WTC11 (cell line): ENCODE measurements around the gene PTPRJ. TPM values are rescaled to one million over a fixed set of nuclear protein-coding genes. Genes with fewer than 3 reads are reported as not detected.

Source experiments
- ATAC-seq: fragments of 200-7000 bp; cut with Tn5 transposase; 2 replicates; pipeline ENCODE4 v1.10.0; 2021; ENCODE audit warnings: mild to moderate bottlenecking, moderate library complexity
- CTCF ChIA-PET: fragments of 300-600 bp; sonication (Branson Sonifier 250); formaldehyde crosslinking; loops from one replicate; lab custom pipeline; 2021; ENCODE audit warnings: antibody characterized with exemption; lab: Charles Lee
- POLR2A ChIA-PET: fragments of 350-600 bp; sonication (Branson Sonifier 250); formaldehyde crosslinking; loops from one replicate; lab custom pipeline; 2021; ENCODE audit warnings: antibody characterized with exemption; lab: Charles Lee
- DNase-seq: peaks from one replicate; pipeline ENCODE4 v3.0.0; 2021; ENCODE audit warnings: low spot score
- H3K27ac Mint-ChIP-seq: 2 replicates; pipeline ENCODE4 v1.8.0; 2021; ENCODE audit warnings: mixed read lengths
- H3K27me3 Mint-ChIP-seq: 2 replicates; pipeline ENCODE4 v1.8.0; 2021; ENCODE audit warnings: low read depth, mild to moderate bottlenecking, moderate library complexity, mixed read lengths
- H3K36me3 Mint-ChIP-seq: 2 replicates; pipeline ENCODE4 v1.8.0; 2021; ENCODE audit warnings: mixed read lengths
- H3K4me1 Mint-ChIP-seq: 2 replicates; pipeline ENCODE4 v1.8.0; 2022; ENCODE audit warnings: mixed read lengths
- H3K4me3 Mint-ChIP-seq: 2 replicates; pipeline ENCODE4 v1.8.0; 2021; ENCODE audit warnings: mild to moderate bottlenecking, moderate library complexity, mixed read lengths
- H3K9me3 Mint-ChIP-seq: 2 replicates; pipeline ENCODE4 v1.8.0; 2021; ENCODE audit warnings: mixed read lengths
- ATF6 ChIP-seq: sonication (generic); formaldehyde crosslinking; IDR thresholded peaks from 2 replicates; pipeline ENCODE4 v1.8.1; 2023; ENCODE audit warnings: mild to moderate bottlenecking, missing genetic modification reagents
- CREM ChIP-seq: sonication (generic); formaldehyde crosslinking; IDR thresholded peaks from 2 replicates; pipeline ENCODE4 v1.8.1; 2022; ENCODE audit warnings: mild to moderate bottlenecking, missing genetic modification reagents, moderate library complexity
- E2F1 ChIP-seq: sonication (generic); formaldehyde crosslinking; IDR thresholded peaks from 2 replicates; pipeline ENCODE4 v1.8.0; 2022; ENCODE audit warnings: mild to moderate bottlenecking, missing genetic modification reagents
- EMX1 ChIP-seq: fragments of 250-450 bp; sonication (Bioruptor Pico); IDR thresholded peaks from 2 replicates; pipeline ENCODE4 v1.8.0; 2021; ENCODE audit warnings: mild to moderate bottlenecking
- ESRRA ChIP-seq: sonication (generic); formaldehyde crosslinking; IDR thresholded peaks from 2 replicates; pipeline ENCODE4 v1.8.1; 2022; ENCODE audit warnings: mild to moderate bottlenecking, missing genetic modification reagents, borderline replicate concordance
- FOXK1 ChIP-seq: sonication (generic); formaldehyde crosslinking; IDR thresholded peaks from 2 replicates; pipeline ENCODE4 v1.8.0; 2022; ENCODE audit warnings: mild to moderate bottlenecking, moderate library complexity, missing genetic modification reagents
- FOXP4 ChIP-seq: sonication (generic); formaldehyde crosslinking; IDR thresholded peaks from 2 replicates; pipeline ENCODE4 v1.8.0; 2022; ENCODE audit warnings: mild to moderate bottlenecking, missing genetic modification reagents
- GABPB1 ChIP-seq: sonication (generic); formaldehyde crosslinking; IDR thresholded peaks from 2 replicates; pipeline ENCODE4 v1.8.1; 2023; ENCODE audit warnings: mild to moderate bottlenecking, missing genetic modification reagents
- IRF2 ChIP-seq: sonication (generic); formaldehyde crosslinking; IDR thresholded peaks from 2 replicates; pipeline ENCODE4 v1.8.0; 2022; ENCODE audit warnings: low read depth, missing genetic modification reagents, borderline replicate concordance
- MXD4 ChIP-seq: fragments of 250-450 bp; sonication (Bioruptor Pico); IDR thresholded peaks from 2 replicates; pipeline ENCODE4 v1.8.0; 2021; ENCODE audit warnings: mild to moderate bottlenecking, moderate library complexity, borderline replicate concordance
- NR3C1 ChIP-seq: sonication (generic); formaldehyde crosslinking; conservative IDR thresholded peaks from 2 replicates; pipeline ENCODE4 v1.8.1; 2023; ENCODE audit warnings: low read depth, mild to moderate bottlenecking, missing genetic modification reagents
- SOX15 ChIP-seq: fragments of 250-450 bp; sonication (Bioruptor Pico); IDR thresholded peaks from 2 replicates; pipeline ENCODE4 v1.9.0; 2021; ENCODE audit warnings: mild to moderate bottlenecking
- TEAD4 ChIP-seq: sonication (generic); formaldehyde crosslinking; IDR thresholded peaks from 2 replicates; pipeline ENCODE4 v1.8.0; 2022; ENCODE audit warnings: mild to moderate bottlenecking, missing genetic modification reagents
- TP53 ChIP-seq: sonication (generic); formaldehyde crosslinking; IDR thresholded peaks from 2 replicates; pipeline ENCODE4 v1.8.1; 2023; ENCODE audit warnings: mild to moderate bottlenecking, missing genetic modification reagents
- USF2 ChIP-seq: sonication (generic); formaldehyde crosslinking; IDR thresholded peaks from 2 replicates; pipeline ENCODE4 v1.8.1; 2023; ENCODE audit warnings: mild to moderate bottlenecking, missing genetic modification reagents, moderate library complexity
- ZNF396 ChIP-seq: fragments of 250-450 bp; sonication (Bioruptor Pico); IDR thresholded peaks from 2 replicates; pipeline ENCODE4 v1.8.0; 2021; ENCODE audit warnings: mild to moderate bottlenecking, moderate library complexity, borderline replicate concordance
- ZNF416 ChIP-seq: fragments of 250-450 bp; sonication (Bioruptor Pico); IDR thresholded peaks from 2 replicates; pipeline ENCODE4 v1.9.0; 2021; ENCODE audit warnings: mild to moderate bottlenecking, inconsistent platforms
- ZSCAN18 ChIP-seq: fragments of 250-450 bp; sonication (Bioruptor Pico); IDR thresholded peaks from 2 replicates; pipeline ENCODE4 v2.1.2; 2022; ENCODE audit warnings: mild to moderate bottlenecking, moderate library complexity
- total RNA-seq: library from RNA; stranded (reverse); gene quantifications from 3 replicates; pipeline ENCODE4 v1.2.3, GENCODE V29; 2021
- TF ChIP-seq, protein P1 (sequence below): sonication (generic); formaldehyde crosslinking; IDR thresholded peaks from 2 replicates; pipeline ENCODE4 v1.8.0; 2022; ENCODE audit warnings: mild to moderate bottlenecking, missing genetic modification reagents

Gene PTPRJ
- total RNA-seq, 1 experiment from 2014 or later = 19.5 TPM

DNA sequence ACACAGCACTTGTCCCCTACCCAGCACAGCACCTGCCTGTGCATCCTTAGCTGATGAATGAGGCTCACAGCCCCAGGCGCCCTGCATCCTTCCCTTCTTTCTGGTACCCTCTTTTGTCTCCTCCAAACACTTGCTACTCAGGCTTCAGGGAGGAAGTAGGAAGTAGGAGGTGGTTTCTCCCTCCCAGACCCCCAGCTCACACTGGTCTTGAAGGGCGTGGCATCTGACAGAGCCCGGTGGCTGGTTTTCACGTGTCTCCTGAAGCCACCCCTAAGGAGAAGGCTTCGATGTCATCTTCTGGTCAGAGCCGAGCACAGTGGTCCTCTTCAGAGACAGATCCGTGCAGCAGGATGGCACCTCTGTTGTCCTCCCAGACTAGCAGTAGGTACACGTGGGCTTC, 109.8 kb downstream of the PTPRJ start:
- H3K4me3 Mint-ChIP-seq = no peak overlapping the region
- ATAC-seq (no peak), DNase-seq (no peak)
- no peaks in the 10 kb centered on the region for H3K27me3 Mint-ChIP-seq
- H3K4me1 Mint-ChIP-seq = peaks cover 35% of the 10 kb centered on the region
- ChIA-PET POLR2A (no interaction called here), CTCF (no interaction called here)
- no peak overlapping the region for H3K27ac Mint-ChIP-seq
- no peaks in the 10 kb centered on the region for H3K9me3 Mint-ChIP-seq
- TF ChIP-seq, protein P1, sequence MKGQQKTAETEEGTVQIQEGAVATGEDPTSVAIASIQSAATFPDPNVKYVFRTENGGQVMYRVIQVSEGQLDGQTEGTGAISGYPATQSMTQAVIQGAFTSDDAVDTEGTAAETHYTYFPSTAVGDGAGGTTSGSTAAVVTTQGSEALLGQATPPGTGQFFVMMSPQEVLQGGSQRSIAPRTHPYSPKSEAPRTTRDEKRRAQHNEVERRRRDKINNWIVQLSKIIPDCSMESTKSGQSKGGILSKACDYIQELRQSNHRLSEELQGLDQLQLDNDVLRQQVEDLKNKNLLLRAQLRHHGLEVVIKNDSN (CRISPR knock-in tag) = no peak
- H3K36me3 Mint-ChIP-seq = no peaks in the 10 kb centered on the region

DNA sequence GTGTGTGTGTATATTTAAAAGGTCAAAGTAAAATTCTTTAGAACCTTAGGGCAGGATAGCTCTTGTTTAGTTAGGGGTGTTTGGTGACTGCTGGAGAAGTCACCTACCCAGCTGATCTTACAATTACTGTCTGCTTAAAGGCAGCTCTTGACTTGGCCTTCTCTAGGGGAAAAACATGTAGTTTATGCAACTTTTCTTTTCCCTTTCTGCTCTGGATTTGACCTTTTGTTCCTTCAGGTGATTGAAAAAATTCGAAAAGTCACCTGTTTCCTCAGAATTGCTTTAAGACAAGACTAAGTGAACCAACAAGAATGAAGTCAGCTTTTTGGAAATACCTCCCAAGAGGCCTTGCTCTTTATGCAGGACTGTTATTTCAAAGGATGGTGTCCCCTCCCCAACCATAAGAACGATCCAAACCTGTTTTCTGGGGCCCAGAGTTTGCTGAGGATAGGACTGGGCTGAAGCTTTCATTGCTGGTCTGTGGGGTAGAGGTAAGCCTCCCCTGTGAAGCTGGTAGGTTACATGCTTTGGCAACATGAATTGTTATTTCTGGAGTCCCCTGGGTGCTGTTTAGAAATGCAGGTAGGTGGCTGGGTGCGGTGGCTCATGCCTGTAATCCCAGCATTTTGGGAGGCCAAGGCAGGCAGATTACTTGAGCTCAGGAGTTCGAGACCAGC, 111.2 kb downstream of the PTPRJ start:
- DNase-seq = no peak
- no peak overlapping the region for H3K27ac Mint-ChIP-seq
- TF ChIP-seq E2F1 (CRISPR knock-in tag) (no peak), ESRRA (no peak), IRF2 (CRISPR knock-in tag) (no peak), TEAD4 (no peak), MXD4 (CRISPR knock-in tag) (no peak), CREM (no peak), NR3C1 (CRISPR knock-in tag) (no peak), ATF6 (no peak), EMX1 (CRISPR knock-in tag) (no peak), FOXP4 (CRISPR knock-in tag) (no peak), ZSCAN18 (no peak)
- TF ChIP-seq, protein P1 (CRISPR knock-in tag) = no peak
- H3K27me3 Mint-ChIP-seq = no peaks in the 10 kb centered on the region
- H3K36me3 Mint-ChIP-seq = no peaks in the 10 kb centered on the region
- H3K4me1 Mint-ChIP-seq = peaks cover 45% of the 10 kb centered on the region
- no peak for ATAC-seq
- no peak overlapping the region for H3K4me3 Mint-ChIP-seq
- no peaks in the 10 kb centered on the region for H3K9me3 Mint-ChIP-seq
- POLR2A ChIA-PET = no interaction called here
- CTCF ChIA-PET = interaction anchor here (0.6 kb wide), 1 partner anchor 9 kb away, joined by 4 read pairs; no protein-coding TSS in a partner anchor

DNA sequence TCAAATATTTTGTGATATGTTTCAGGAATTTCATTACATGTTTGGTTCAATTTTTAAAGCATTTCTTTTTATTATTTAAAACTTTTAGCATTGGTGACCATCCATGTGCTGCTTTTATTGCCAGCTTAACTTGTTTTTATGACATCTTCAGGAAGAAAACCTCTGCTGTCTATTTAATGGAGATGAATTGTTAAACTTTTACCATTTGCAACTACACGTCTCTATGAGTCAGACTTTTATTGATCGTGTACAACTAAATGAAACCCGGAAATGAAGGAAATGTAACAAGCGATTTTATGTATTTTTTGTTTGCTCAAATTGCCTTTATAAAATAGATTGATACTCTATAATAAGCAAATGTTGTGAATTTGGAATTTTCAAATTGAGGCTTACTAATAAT, 113.0 kb downstream of the PTPRJ start:
- Mint-ChIP-seq H3K27me3 (no peaks in the 10 kb centered on the region), H3K36me3 (no peaks in the 10 kb centered on the region), H3K4me3 (no peak overlapping the region), H3K9me3 (no peaks in the 10 kb centered on the region), H3K4me1 (peaks cover 53% of the 10 kb centered on the region), H3K27ac (no peak overlapping the region)
- ChIA-PET CTCF (no interaction called here), POLR2A (no interaction called here)
- no peak for DNase-seq
- no peak for ATAC-seq
- TF ChIP-seq GABPB1 = no peak
- TF ChIP-seq ZNF416 = no peak
- TF ChIP-seq TP53 (CRISPR knock-in tag) = no peak
- no peak for TF ChIP-seq USF2 (CRISPR knock-in tag)
- TF ChIP-seq FOXK1 (CRISPR knock-in tag) = no peak
- no peak for TF ChIP-seq ZNF396 (CRISPR knock-in tag)
- no peak for TF ChIP-seq SOX15 (CRISPR knock-in tag)
